Aorta (tissue), 5 donors: ENCODE measurements around the gene PTPRK. TPM values are rescaled to one million over a fixed set of nuclear protein-coding genes. Genes with fewer than 3 reads are reported as not detected.
"Not testable (repeated sequence)": the region's sequence is repeated elsewhere in the genome, so short reads cannot be mapped to it uniquely, and the experiment has no call there.

Experiments
- ATAC-seq: fragments of 200-7000 bp; cut with Tn5 transposase; one replicate; pipeline ENCODE4 v1.9.1; 2022; ENCODE audit warnings: moderate library complexity; ENCODE audit not compliant: low FRiP score
- DNase-seq, 2 donors: peaks; one replicate each; pipeline ENCODE4 v3.0.0-alpha.2; 2020
- H3K27ac ChIP-seq, 2 donors: one replicate each; pipeline ENCODE4 v1.5.1; 2013; ENCODE audit warnings: low read length in 2 of 2, mild to moderate bottlenecking in 2 of 2, moderate library complexity in 2 of 2, control low read depth in 1 of 2, inconsistent platforms in 1 of 2, low read depth in 1 of 2
- H3K27me3 ChIP-seq, 2 donors: one replicate each; pipeline ENCODE4 v1.6.1; 2013; ENCODE audit warnings: control low read depth in 1 of 2, low read length in 1 of 2, mild to moderate bottlenecking in 1 of 2, moderate library complexity in 1 of 2; ENCODE audit not compliant: insufficient read depth in 2 of 2, control insufficient read depth in 1 of 2
- H3K36me3 ChIP-seq, 2 donors: one replicate each; pipeline ENCODE4 v1.6.1; 2013; ENCODE audit warnings: control low read depth in 1 of 2, low read length in 1 of 2, mild to moderate bottlenecking in 1 of 2; ENCODE audit not compliant: insufficient read depth in 2 of 2, control insufficient read depth in 1 of 2
- H3K4me1 ChIP-seq, 2 donors: one replicate each; pipeline ENCODE4 v1.6.1; 2013; ENCODE audit warnings: low read length in 2 of 2, control low read depth in 1 of 2, mild to moderate bottlenecking in 1 of 2, moderate library complexity in 1 of 2; ENCODE audit not compliant: insufficient read depth in 2 of 2, control insufficient read depth in 1 of 2
- H3K4me3 ChIP-seq, 2 donors: one replicate each; pipeline ENCODE4 v1.5.1; 2013; ENCODE audit warnings: low read length in 2 of 2, control low read depth in 1 of 2, mild to moderate bottlenecking in 1 of 2
- H3K9me3 ChIP-seq: one replicate; pipeline ENCODE4 v1.6.1; 2013; ENCODE audit warnings: mild to moderate bottlenecking, low read length; ENCODE audit not compliant: control insufficient read depth
- WGBS, 2 donors: extraction: QIAGEN DNeasy Blood & Tissue Kit; methylation state at CpG; one replicate each; pipeline ENCODE4 v1.1.7; 2013; 5-methylcytosine and 5-hydroxymethylcytosine counted together
- intact Hi-C, 2 donors: fragments of 100-400 bp; cut with DNase I; formaldehyde crosslinking; loops; one replicate each; pipeline versions ENCODE4 v1.14.2 to v1.15.0; 2022
- polyA plus RNA-seq, 2 donors: library from polyadenylated mRNA; stranded (reverse); fragments of 200-250 nt; gene quantifications; one replicate each; pipeline ENCODE4 v1.2.3, GENCODE V29; 2013
- total RNA-seq, 2 donors: library from RNA; stranded (reverse); fragmentation: NEBNext Ultra II Directional; extraction: Animal tissue kit (Norgen Biotek cat#: 25700); gene quantifications; one replicate each; pipeline ENCODE4 v1.2.1, GENCODE V29; 2021
- donor health status: healthy with polysubstance abuse.
- donor health status: Bipolar disorder and iron deficiency.
- donor health status: DM: no; HTN: no; CAD: no.
- donor health status: DM: no; HTN: no; CAD: no.
- donor health status: DM: yes; HTN: yes; CAD: no.

Gene PTPRK
- total and polyA plus RNA-seq, 4 donors, result 3.9 to 50.6 (median 24.9) TPM

GRCh38 chr6:128452713-128453112 is 67.7 kb downstream of the PTPRK start:
- ATAC-seq (no peak), DNase-seq (no peak)
- Histone ChIP-seq H3K4me1 (peaks cover 0 to 4% of the 10 kb centered on the region in 2 donors), H3K36me3 (no peaks in the 10 kb centered on the region), H3K9me3 (no peaks in the 10 kb centered on the region), H3K27ac (no peak overlapping the region), H3K4me3 (no peak overlapping the region), H3K27me3 (no peaks in the 10 kb centered on the region)
- WGBS, 2 donors, result 71 to 76% methylated on average over 2 of the region's 2 CpGs
- intact Hi-C loops, result no loop called here

- Histone ChIP-seq H3K4me3 (no peak overlapping the region), H3K36me3 (no peaks in the 10 kb centered on the region), H3K27me3 (no peaks in the 10 kb centered on the region), H3K4me1 (peaks cover 0 to 3% of the 10 kb centered on the region in 2 donors), H3K9me3 (no peaks in the 10 kb centered on the region), H3K27ac (no peak overlapping the region)
- intact Hi-C loops, result no loop called here
- ATAC-seq (no peak), DNase-seq (no peak)
- WGBS, 2 donors, result 92 to 93% methylated on average over 3 of the region's 3 CpGs
Measured at GRCh38 chr6:128446497-128446896, 73.9 kb downstream of the PTPRK start.

GRCh38 chr6:128443553-128443952 is 76.8 kb downstream of the PTPRK start:
- no peak for ATAC-seq
- Histone ChIP-seq H3K4me1 (peaks cover 0 to 3% of the 10 kb centered on the region in 2 donors), H3K4me3 (no peak overlapping the region), H3K36me3 (no peaks in the 10 kb centered on the region), H3K9me3 (no peaks in the 10 kb centered on the region), H3K27ac (no peak overlapping the region), H3K27me3 (no peaks in the 10 kb centered on the region)
- intact Hi-C loops, result no loop called here
- 34 to 45% methylated on average over 3 of the region's 3 CpGs for WGBS, 2 donors
- DNase-seq, result no peak

- H3K4me3 ChIP-seq, result no peak overlapping the region
- no peaks in the 10 kb centered on the region for H3K36me3 ChIP-seq
- peaks cover 0 to 7% of the 10 kb centered on the region in 2 donors for H3K4me1 ChIP-seq
- DNase-seq (no peak), ATAC-seq (no peak)
- H3K27me3 ChIP-seq, result no peaks in the 10 kb centered on the region
- no peak overlapping the region for H3K27ac ChIP-seq
- intact Hi-C loops, result no loop called here
- H3K9me3 ChIP-seq, result no peaks in the 10 kb centered on the region
Measured at GRCh38 chr6:128439627-128440026, 80.8 kb downstream of the PTPRK start.

- Histone ChIP-seq H3K9me3 (no peaks in the 10 kb centered on the region), H3K36me3 (no peaks in the 10 kb centered on the region), H3K27me3 (no peaks in the 10 kb centered on the region), H3K4me3 (no peak overlapping the region), H3K4me1 (peaks cover 0 to 4% of the 10 kb centered on the region in 2 donors), H3K27ac (no peak overlapping the region)
- intact Hi-C loops, result no loop called here
- ATAC-seq (no peak), DNase-seq (no peak)
Measured at GRCh38 chr6:128438393-128438792, 82.0 kb downstream of the PTPRK start.

GRCh38 chr6:128437685-128438084 is 82.7 kb downstream of the PTPRK start:
- DNase-seq (no peak), ATAC-seq (no peak)
- Histone ChIP-seq H3K9me3 (no peaks in the 10 kb centered on the region), H3K4me1 (peaks cover 0 to 4% of the 10 kb centered on the region in 2 donors), H3K4me3 (no peak overlapping the region), H3K36me3 (no peaks in the 10 kb centered on the region), H3K27me3 (no peaks in the 10 kb centered on the region), H3K27ac (no peak overlapping the region)
- intact Hi-C loops, result no loop called here
- 95 to 96% methylated on average over 10 of the region's 10 CpGs for WGBS, 2 donors

GRCh38 chr6:128434752-128435151 is 85.6 kb downstream of the PTPRK start:
- not testable (repeated sequence) for H3K27me3 ChIP-seq, H3K27ac ChIP-seq, H3K9me3 ChIP-seq, DNase-seq, H3K36me3 ChIP-seq, ATAC-seq, H3K4me3 ChIP-seq, H3K4me1 ChIP-seq
- 7 to 10% methylated on average over 1 of the region's 1 CpG for WGBS, 2 donors
- intact Hi-C loops, result loop anchor here in 1 of 2 donors (5.0 kb wide), 1 partner anchor 52 kb away; no protein-coding TSS in a partner anchor

- no peaks in the 10 kb centered on the region for H3K36me3 ChIP-seq
- no peak overlapping the region for H3K4me3 ChIP-seq
- H3K27me3 ChIP-seq, result no peaks in the 10 kb centered on the region
- H3K9me3 ChIP-seq, result no peaks in the 10 kb centered on the region
- intact Hi-C loops, result loop anchor here in 1 of 2 donors (5.0 kb wide), 1 partner anchor 50 kb away; no protein-coding TSS in a partner anchor
- H3K4me1 ChIP-seq, result no peaks in the 10 kb centered on the region
- no peak for ATAC-seq
- H3K27ac ChIP-seq, result no peak overlapping the region
- no peak for DNase-seq
Measured at GRCh38 chr6:128432394-128432793, 88.0 kb downstream of the PTPRK start.

GRCh38 chr6:128427139-128427538 is 93.3 kb downstream of the PTPRK start:
- no peak for DNase-seq
- 97 to 100% methylated on average over 1 of the region's 1 CpG for WGBS, 2 donors
- intact Hi-C loops, result no loop called here
- H3K4me3 ChIP-seq, result no peak overlapping the region
- no peak overlapping the region for H3K27ac ChIP-seq
- no peak for ATAC-seq
- peaks cover 2 to 5% of the 10 kb centered on the region in 2 donors for H3K4me1 ChIP-seq
- H3K36me3 ChIP-seq, result no peaks in the 10 kb centered on the region
- H3K27me3 ChIP-seq, result no peaks in the 10 kb centered on the region
- H3K9me3 ChIP-seq, result no peaks in the 10 kb centered on the region
